ENCODE measurements around the gene ROR1. TPM values are rescaled to one million over a fixed set of nuclear protein-coding genes. Genes with fewer than 3 reads are reported as not detected.

ROR1 gene
- total and polyA plus RNA-seq, 9 of the 15 experiments (the other 6 are each of a cell fraction or from before 2014, with no cell fraction given), result 0.02 TPM; not detected in 8

DNA sequence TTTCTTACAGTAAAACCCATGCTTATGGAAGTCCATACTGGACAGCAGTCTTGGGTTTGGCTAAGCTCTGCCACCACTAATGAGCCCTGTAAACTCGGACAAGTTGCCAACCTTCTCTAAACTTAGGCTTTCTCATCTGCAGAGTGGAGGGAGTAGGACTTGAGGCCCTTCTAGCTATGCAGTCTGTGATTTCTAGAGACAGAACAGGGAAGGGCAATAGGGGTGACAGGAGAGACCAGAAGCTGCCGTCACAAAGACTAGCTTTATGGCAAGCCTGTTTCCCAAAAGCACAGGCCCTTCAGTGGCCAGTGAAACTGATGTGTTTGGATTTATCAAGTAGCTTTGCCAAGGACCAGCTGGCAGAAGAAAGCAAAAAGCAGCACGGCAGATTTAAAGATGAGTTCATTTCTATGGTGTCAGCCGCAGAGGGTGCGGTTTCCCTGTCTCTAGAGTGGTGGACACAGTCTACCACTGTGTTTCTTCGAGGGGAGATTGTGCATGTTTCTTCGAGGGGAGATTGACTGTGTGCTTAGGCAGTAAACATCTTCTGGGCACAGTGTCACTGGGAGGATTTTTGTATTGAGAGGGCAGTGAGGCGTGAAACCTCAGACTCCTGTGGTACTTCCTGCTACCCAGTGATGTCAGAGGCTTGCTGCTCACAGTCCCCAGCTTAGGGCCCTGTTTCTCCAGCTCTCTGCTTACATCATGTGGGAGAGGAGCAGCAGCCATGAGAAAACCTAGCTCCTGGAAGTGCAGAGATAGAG, 119.0 kb downstream of the ROR1 start:
- no peaks in the 10 kb centered on the region for H3K9me3 ChIP-seq (replicated peaks; ENCODE audit: control insufficient read depth, insufficient read depth, low read depth, low read length)
- H4K20me1 ChIP-seq (replicated peaks; ENCODE audit: control insufficient read depth, insufficient read depth, low read length), result no peaks in the 10 kb centered on the region
- ChIA-PET POLR2A (interaction anchor here (0.7 kb wide), 1 partner anchor 54 kb away, joined by 3 read pairs; no protein-coding TSS in a partner anchor), CTCF (ENCODE audit: low intra/inter-chr PET ratio) (no interaction called here)
- no peaks in the 10 kb centered on the region for H3K79me2 ChIP-seq (ENCODE audit: control insufficient read depth, insufficient read depth, low read length)
- no TSS peak for BruUV-seq (replicated peaks)
- DNase-seq (ENCODE audit: extremely low read depth in 1 of 4, low spot score in 3 of 4), result no peak
- intact Hi-C loops (cut with micrococcal nuclease) (no loop called here), in situ Hi-C loops (cut with MboI) (no loop called here)
- H3K4me2 ChIP-seq (ENCODE audit: insufficient read depth, low read length), result no peak overlapping the region
- ATAC-seq, result no peak
- no peak for FAIRE-seq
- no peaks in the 10 kb centered on the region for H3K36me3 ChIP-seq (ENCODE audit: control insufficient read depth, insufficient read depth, low read length)
- no peak overlapping the region for H2AFZ ChIP-seq (ENCODE audit: low read depth, low read length)
- H3K27me3 ChIP-seq (ENCODE audit: control insufficient read depth in 2 of 2, insufficient read depth in 2 of 2, low read length in 2 of 2), result no peaks in the 10 kb centered on the region
- no peak overlapping the region for H3K4me3 ChIP-seq
- no peak overlapping the region for H3K9ac ChIP-seq (ENCODE audit: insufficient read depth in 1 of 2, low read depth in 2 of 2, low read length in 2 of 2)
- 1% methylated on average over 8 of the region's 8 CpGs for WGBS (ENCODE audit: insufficient coverage, low coverage, missing lambda C conversion rate)
- no peak overlapping the region for H3K27ac ChIP-seq (ENCODE audit: extremely low read depth, low read depth, low read length)
- no peaks in the 10 kb centered on the region for H3K9me1 ChIP-seq (ENCODE audit: control insufficient read depth, insufficient read depth, low read length)
- H3K4me1 ChIP-seq (replicated peaks in 1 of 2; ENCODE audit: control insufficient read depth in 2 of 2, insufficient read depth in 2 of 2, low read length in 2 of 2), result no peaks in the 10 kb centered on the region
- TF ChIP-seq MCM5 (IDR thresholded peaks at IDR 0.05; ENCODE audit: low read depth) (no peak), ZNF740 (CRISPR knock-in tag; IDR thresholded peaks at IDR 0.05) (no peak), ZNF740 (tag; IDR thresholded peaks at IDR 0.05) (no peak), U2AF1 (optimal IDR thresholded peaks at IDR 0.05; ENCODE audit: low read depth, low read length) (no peak), RFX5 (IDR thresholded peaks at IDR 0.05; ENCODE audit: low read depth, low read length) (no peak), ZNF407 (IDR thresholded peaks at IDR 0.05; ENCODE audit: low read depth) (no peak), PPARD (CRISPR knock-in tag; IDR thresholded peaks at IDR 0.05) (no peak), HDAC6 (IDR thresholded peaks at IDR 0.05; ENCODE audit: low read depth, low read length) (no peak), KLF6 (CRISPR knock-in tag; IDR thresholded peaks at IDR 0.05; ENCODE audit: borderline replicate concordance) (no peak), SIRT6 (IDR thresholded peaks at IDR 0.05; ENCODE audit: low read depth, low read length) (no peak), ZNF766 (CRISPR knock-in tag; conservative IDR thresholded peaks at IDR 0.05) (no peak)
- TF ChIP-seq, protein P1, sequence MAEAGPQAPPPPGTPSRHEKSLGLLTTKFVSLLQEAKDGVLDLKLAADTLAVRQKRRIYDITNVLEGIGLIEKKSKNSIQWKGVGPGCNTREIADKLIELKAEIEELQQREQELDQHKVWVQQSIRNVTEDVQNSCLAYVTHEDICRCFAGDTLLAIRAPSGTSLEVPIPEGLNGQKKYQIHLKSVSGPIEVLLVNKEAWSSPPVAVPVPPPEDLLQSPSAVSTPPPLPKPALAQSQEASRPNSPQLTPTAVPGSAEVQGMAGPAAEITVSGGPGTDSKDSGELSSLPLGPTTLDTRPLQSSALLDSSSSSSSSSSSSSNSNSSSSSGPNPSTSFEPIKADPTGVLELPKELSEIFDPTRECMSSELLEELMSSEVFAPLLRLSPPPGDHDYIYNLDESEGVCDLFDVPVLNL (CRISPR knock-in tag; IDR thresholded peaks at IDR 0.05; ENCODE audit: low read depth), result no peak
